ENCODE measurements around the gene CADPS.

The CADPS gene

DNA sequence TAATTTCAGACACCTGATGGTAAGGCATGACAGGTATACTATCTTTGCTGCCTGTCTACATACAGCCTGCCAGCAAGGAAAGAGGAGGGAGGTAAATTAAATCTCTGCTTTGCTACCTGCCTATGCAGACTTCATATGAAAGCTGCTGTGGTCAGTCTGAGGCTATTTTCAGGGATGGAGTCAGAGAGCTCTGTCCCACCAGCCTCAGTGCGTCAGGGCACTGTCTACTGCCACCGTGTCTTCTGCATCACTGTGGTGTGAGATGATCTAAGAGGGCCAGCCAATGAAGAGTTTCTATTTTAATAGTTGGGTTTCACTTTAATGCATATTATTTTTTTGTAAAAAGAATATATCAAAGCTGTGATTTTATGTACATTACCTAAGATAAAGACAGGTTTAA is 125.6 kb downstream of the CADPS start:
- no peak for DNase-seq (ENCODE audit: low read depth, low spot score)

- no peak for DNase-seq (ENCODE audit: low read depth, low spot score)
Measured at GRCh38 chr3:62749130-62749529, 126.1 kb downstream of the CADPS start.

DNA sequence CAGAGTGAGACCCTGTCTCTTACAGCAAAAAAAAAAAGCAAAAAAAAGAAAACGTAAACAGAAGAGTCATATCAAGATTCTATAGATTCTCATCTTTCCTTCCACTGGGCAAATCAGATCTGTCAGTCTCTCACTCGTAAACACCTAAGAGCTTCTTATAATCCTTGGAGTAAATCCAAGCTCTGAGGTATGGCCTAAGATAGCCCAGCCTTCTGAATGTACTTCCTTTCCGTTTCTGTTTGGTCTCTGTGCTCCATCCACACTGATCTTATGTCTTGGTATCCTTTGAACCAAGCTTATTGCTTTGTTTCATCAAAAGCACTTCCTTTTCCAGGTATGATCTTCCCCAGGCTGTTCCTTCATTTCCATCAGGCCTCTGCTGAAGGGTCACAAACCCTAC is 137.8 kb downstream of the CADPS start:
- DNase-seq (ENCODE audit: low read depth, low spot score) = no peak

GRCh38 chr3:62735510-62735909 is 139.7 kb downstream of the CADPS start:
- no peak for DNase-seq (ENCODE audit: low read depth, low spot score)

- DNase-seq (ENCODE audit: low read depth, low spot score) = no peak
Measured at GRCh38 chr3:62732183-62732904, 142.9 kb downstream of the CADPS start.

DNA sequence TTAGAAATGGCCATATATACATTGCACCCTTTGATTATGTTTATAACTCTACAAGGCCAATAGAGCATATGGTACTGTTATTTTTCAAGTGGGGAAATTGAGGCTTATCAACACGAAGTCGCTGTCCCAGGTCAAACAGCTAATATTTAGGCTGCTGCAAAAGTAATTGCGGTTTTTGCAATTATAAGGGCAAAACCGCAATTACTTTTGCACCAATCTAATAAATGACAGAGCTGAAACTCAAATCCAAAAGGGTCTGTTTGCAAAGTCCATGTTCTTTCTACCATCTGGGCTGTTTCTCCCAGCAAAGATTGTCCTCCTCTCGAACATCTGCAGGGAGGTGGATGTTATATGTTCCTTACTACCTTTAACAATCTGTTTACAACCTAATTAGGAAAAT is 147.2 kb downstream of the CADPS start:
- no peak for DNase-seq (ENCODE audit: low read depth, low spot score)

- DNase-seq (ENCODE audit: low read depth, low spot score) = no peak
Measured at GRCh38 chr3:62727536-62727935, 147.7 kb downstream of the CADPS start.

GRCh38 chr3:62724503-62724902 is 150.7 kb downstream of the CADPS start:
- no peak for DNase-seq (ENCODE audit: low read depth, low spot score)

GRCh38 chr3:62723914-62724217 is 151.3 kb downstream of the CADPS start:
- no peak for DNase-seq (ENCODE audit: low read depth, low spot score)

GRCh38 chr3:62723166-62723913 is 151.9 kb downstream of the CADPS start:
- DNase-seq (ENCODE audit: low read depth, low spot score) = no peak

DNA sequence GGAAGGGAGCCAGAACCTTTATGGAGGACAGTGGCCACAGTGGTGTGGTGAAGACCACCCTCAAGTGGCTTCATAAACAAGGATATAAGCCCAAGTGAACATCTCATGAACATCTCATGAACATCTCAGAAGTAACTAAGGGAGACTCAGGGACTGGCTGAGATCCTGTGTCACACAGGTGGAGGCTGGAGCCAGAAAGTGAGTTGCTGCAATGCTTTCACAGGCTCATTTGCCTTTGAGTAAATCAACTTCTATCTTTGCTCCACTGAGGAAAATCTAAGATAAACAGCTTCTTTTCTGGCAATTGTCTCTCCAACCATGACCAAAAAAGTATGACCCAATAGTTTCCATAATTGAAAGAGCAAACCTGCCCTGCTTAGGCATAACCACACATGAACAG is 152.9 kb downstream of the CADPS start:
- no peak for DNase-seq (ENCODE audit: low read depth, low spot score)

- DNase-seq (ENCODE audit: low read depth, low spot score) = no peak
Measured at GRCh38 chr3:62718515-62719320, 156.5 kb downstream of the CADPS start.

DNA sequence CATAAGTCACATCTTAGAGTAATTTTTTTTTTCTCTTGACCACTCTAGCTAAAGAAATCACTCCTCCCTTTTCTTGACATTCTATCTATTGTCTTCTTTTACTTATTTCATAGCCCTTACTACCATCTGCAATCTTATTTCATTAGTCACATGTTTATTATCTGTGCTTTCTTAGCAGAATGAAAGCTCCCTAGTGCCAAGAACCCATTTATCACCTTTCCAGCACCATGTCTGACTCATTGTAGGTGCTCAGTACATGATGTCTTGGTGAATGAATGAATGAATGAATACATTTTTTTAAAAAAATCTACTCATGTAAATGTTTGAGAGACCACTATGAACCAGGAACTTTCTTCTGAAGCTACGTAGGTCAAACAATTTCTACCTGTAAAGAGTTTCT is 157.2 kb downstream of the CADPS start:
- DNase-seq (ENCODE audit: low read depth, low spot score) = no peak

- no peak for DNase-seq (ENCODE audit: low read depth, low spot score)
Measured at GRCh38 chr3:62712746-62713145, 162.5 kb downstream of the CADPS start.

- DNase-seq (ENCODE audit: low read depth, low spot score) = no peak
Measured at GRCh38 chr3:62710751-62711150, 164.5 kb downstream of the CADPS start.

DNA sequence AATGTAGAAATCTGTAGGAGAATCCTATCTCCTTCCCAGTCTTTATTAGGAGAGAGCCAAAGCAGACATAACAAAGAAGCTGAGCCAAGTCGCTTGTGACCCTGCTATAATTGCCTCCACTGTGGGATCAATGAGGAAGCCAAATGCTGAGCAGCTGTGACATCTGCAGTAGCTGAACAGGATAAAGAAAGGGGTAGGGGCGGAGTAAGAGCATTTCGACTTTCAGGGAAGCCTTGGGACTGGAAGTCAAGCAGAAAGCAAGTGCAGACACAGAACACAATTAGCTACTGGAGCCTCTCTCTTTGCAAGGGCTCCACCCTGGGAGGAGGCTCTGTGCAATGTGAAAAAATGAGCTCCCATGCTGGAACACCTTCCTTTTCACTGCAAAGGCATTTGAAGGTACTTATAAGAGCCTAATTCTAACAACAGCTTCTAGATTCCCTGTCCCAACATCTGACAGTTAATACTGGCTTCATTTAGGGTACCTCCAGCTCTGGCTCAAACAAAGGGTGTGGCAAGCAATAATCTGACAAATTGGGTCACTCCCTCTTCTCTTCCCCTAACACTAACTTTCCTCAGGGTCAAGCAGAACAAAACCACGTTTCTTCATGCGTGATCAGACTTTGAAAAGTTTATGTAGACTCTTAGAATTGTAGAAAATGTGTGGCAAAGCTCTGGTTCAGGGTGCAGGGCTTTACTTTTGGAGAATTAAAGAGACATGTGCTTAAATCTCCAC is 166.4 kb downstream of the CADPS start:
- DNase-seq (ENCODE audit: low read depth, low spot score) = no peak

GRCh38 chr3:62705721-62706120 is 169.5 kb downstream of the CADPS start:
- DNase-seq (ENCODE audit: low read depth, low spot score) = no peak

GRCh38 chr3:62703451-62704167 is 171.6 kb downstream of the CADPS start:
- no peak for DNase-seq (ENCODE audit: low read depth, low spot score)

DNA sequence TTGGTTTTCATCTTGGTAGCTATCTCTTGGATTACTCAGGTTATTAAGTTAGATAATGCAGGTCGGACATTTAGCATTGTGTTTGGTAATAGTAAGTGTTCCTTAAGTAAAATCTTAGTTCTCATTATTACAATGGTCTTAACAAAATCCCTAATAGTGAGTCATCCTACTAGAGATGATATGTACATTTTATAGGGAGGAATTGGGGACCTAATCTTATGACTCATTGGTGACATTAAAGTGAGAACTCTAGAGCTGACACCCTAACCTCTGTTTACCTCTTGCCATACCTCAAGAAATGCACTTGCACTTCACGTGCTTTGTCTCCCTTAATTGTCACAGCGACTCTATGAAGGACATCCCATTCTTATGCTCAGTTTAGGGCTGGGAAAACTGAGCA is 174.9 kb downstream of the CADPS start:
- DNase-seq (ENCODE audit: low read depth, low spot score) = no peak

DNA sequence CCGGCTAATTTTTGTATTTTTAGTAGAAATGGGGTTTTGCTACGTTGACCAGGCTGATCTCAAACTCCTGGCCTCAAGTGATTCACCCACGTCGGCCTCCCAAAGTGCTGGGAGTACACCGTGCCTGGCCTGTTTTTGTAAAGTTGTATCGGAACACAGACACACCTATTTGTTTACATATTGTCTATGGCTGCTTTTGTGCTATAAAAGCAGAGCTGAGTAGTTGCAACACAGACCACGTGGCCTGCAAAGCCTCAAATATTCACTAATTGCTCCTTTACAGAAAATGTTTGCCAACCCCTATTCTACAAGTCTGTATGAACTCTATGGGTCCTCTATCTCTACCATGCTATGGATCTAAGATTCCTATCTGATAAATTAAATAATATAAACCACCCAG is 175.5 kb downstream of the CADPS start:
- DNase-seq (ENCODE audit: low read depth, low spot score) = no peak

DNA sequence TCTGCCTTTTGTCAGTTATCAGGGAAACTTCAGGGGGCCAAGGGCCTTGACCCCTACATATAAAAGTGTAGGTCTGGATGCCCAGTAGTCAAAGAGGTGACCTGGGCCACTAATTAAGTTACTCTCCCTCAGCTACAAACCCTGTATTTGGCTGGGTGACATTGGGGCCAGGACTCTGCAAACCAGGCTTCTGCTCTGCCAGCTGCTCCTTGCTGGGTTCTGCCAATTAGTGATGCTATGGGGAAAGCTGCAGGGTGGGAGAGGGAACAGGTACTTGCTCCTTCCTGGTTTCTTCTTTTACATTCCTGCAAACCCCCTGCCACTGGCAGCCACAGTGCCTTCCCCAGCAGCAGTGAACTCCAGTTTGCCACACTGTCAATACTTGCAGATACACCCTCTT is 179.2 kb downstream of the CADPS start:
- no peak for DNase-seq (ENCODE audit: low read depth, low spot score)

Data from activated CD4-positive, CD25-positive, alpha-beta regulatory T cell treated with anti-CD3 and anti-CD28 coated beads, Interleukin-2, amount 50 U/mL, for 16 hours (primary cell).